HFFc6 (cell line): ENCODE measurements around the gene SPOCD1. TPM values are rescaled to one million over a fixed set of nuclear protein-coding genes. Genes with fewer than 3 reads are reported as not detected.
"Not testable (repeated sequence)": the region's sequence is repeated elsewhere in the genome, so short reads cannot be mapped to it uniquely, and the experiment has no call there.

Source experiments
- DNase-seq: peaks from one replicate; pipeline ENCODE4 v3.0.0-alpha.2; 2018
- H3K27ac Mint-ChIP-seq: 2 replicates; pipeline ENCODE4 v1.8.0; 2020; ENCODE audit warnings: mild to moderate bottlenecking, mixed read lengths
- H3K27me3 Mint-ChIP-seq: 2 replicates; pipeline ENCODE4 v1.8.0; 2021; ENCODE audit warnings: mild to moderate bottlenecking, moderate library complexity, mixed read lengths; ENCODE audit not compliant: insufficient read depth
- H3K36me3 Mint-ChIP-seq: 2 replicates; pipeline ENCODE4 v1.8.0; 2021; ENCODE audit warnings: low read depth, mixed read lengths
- H3K4me1 Mint-ChIP-seq: 2 replicates; pipeline ENCODE4 v1.8.0; 2020; ENCODE audit warnings: low read depth, mixed read lengths
- H3K4me3 Mint-ChIP-seq: 2 replicates; pipeline ENCODE4 v1.8.0; 2020; ENCODE audit warnings: mild to moderate bottlenecking, moderate library complexity, mixed read lengths
- H3K9me3 Mint-ChIP-seq: 2 replicates; pipeline ENCODE4 v1.8.0; 2020; ENCODE audit warnings: mild to moderate bottlenecking, mixed read lengths
- total RNA-seq, 6 experiments: library from RNA; stranded (reverse); fragmentation: NEBNext Ultra II Directional; extraction: Animal tissue kit (Norgen Biotek cat#: 25700); gene quantifications; 2 replicates in 1 of 6; 3 replicates in 5 of 6; pipeline ENCODE4 v1.2.3, GENCODE V29; 2021
- TF ChIP-seq, protein P1 (sequence below): fragments of 200-600 bp; sonication (generic); IDR thresholded peaks from 2 replicates; pipeline ENCODE4 v1.5.0; 2021; ENCODE audit warnings: antibody characterized with exemption, mild to moderate bottlenecking

SPOCD1 gene
- total RNA-seq, 6 experiments from 2014 or later = 33.7 to 40.4 (median 35.8) TPM

GRCh38 chr1:31830065-31830464 is 14.2 kb upstream of the SPOCD1 start:
- H3K4me1 Mint-ChIP-seq = peaks cover 20% of the 10 kb centered on the region
- no peak overlapping the region for H3K27ac Mint-ChIP-seq
- peaks cover 7% of the 10 kb centered on the region for H3K27me3 Mint-ChIP-seq
- H3K36me3 Mint-ChIP-seq = no peaks in the 10 kb centered on the region
- no peak overlapping the region for H3K4me3 Mint-ChIP-seq
- H3K9me3 Mint-ChIP-seq = no peaks in the 10 kb centered on the region
- DNase-seq = no peak
- TF ChIP-seq, protein P1, sequence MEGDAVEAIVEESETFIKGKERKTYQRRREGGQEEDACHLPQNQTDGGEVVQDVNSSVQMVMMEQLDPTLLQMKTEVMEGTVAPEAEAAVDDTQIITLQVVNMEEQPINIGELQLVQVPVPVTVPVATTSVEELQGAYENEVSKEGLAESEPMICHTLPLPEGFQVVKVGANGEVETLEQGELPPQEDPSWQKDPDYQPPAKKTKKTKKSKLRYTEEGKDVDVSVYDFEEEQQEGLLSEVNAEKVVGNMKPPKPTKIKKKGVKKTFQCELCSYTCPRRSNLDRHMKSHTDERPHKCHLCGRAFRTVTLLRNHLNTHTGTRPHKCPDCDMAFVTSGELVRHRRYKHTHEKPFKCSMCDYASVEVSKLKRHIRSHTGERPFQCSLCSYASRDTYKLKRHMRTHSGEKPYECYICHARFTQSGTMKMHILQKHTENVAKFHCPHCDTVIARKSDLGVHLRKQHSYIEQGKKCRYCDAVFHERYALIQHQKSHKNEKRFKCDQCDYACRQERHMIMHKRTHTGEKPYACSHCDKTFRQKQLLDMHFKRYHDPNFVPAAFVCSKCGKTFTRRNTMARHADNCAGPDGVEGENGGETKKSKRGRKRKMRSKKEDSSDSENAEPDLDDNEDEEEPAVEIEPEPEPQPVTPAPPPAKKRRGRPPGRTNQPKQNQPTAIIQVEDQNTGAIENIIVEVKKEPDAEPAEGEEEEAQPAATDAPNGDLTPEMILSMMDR = no peak

GRCh38 chr1:31828926-31829690 is 13.3 kb upstream of the SPOCD1 start:
- Mint-ChIP-seq H3K4me3 (no peak overlapping the region), H3K36me3 (no peaks in the 10 kb centered on the region), H3K27ac (no peak overlapping the region), H3K4me1 (peaks cover 20% of the 10 kb centered on the region), H3K27me3 (peaks cover 7% of the 10 kb centered on the region), H3K9me3 (no peaks in the 10 kb centered on the region)
- DNase-seq = no peak
- TF ChIP-seq, protein P1 = no peak

DNA sequence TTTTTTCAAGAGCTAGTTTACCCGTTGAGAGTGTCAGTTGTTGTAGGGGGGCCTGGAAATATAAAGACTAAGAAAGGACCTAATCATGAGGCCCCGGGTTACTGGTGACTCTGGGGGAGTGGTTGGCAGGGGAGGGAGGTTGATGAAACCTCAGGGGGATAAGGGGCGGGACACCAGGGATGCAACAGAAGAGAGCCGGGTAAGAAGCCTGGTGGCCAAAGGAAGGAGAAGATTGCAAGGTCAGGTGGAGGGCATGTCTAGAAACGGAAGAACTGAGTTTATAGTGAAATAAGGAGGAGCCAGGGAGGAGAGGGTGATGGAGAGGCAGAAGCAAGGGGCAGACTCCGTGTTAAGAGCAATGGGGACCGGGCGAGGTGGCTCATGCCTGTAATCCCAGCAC is 12.5 kb upstream of the SPOCD1 start:
- Mint-ChIP-seq H3K9me3 (no peaks in the 10 kb centered on the region), H3K27me3 (peaks cover 7% of the 10 kb centered on the region), H3K27ac (no peak overlapping the region), H3K4me3 (no peak overlapping the region), H3K36me3 (no peaks in the 10 kb centered on the region), H3K4me1 (peaks cover 20% of the 10 kb centered on the region)
- TF ChIP-seq, protein P1 = no peak
- no peak for DNase-seq

- Mint-ChIP-seq H3K4me1 (peaks cover 6% of the 10 kb centered on the region; the same call in 1 of the 2 replicates), H3K4me3 (no peak overlapping the region), H3K27ac (no peak overlapping the region), H3K9me3 (no peaks in the 10 kb centered on the region), H3K36me3 (no peaks in the 10 kb centered on the region), H3K27me3 (peaks cover 9% of the 10 kb centered on the region)
- TF ChIP-seq, protein P1 = no peak
- no peak for DNase-seq
Measured at GRCh38 chr1:31823780-31824179, 8.0 kb upstream of the SPOCD1 start.

GRCh38 chr1:31822766-31823165 is 6.9 kb upstream of the SPOCD1 start:
- Mint-ChIP-seq H3K36me3 (no peaks in the 10 kb centered on the region), H3K27ac (no peak overlapping the region), H3K9me3 (no peaks in the 10 kb centered on the region), H3K27me3 (peaks cover 1% of the 10 kb centered on the region; the same call in 1 of the 2 replicates), H3K4me1 (peaks cover 6% of the 10 kb centered on the region; the same call in 1 of the 2 replicates), H3K4me3 (no peak overlapping the region)
- no peak for DNase-seq
- TF ChIP-seq, protein P1 = no peak

- not testable (repeated sequence) for H3K4me1 Mint-ChIP-seq, DNase-seq, H3K4me3 Mint-ChIP-seq, H3K27ac Mint-ChIP-seq, H3K9me3 Mint-ChIP-seq, H3K36me3 Mint-ChIP-seq, H3K27me3 Mint-ChIP-seq
Measured at GRCh38 chr1:31820196-31820595, 4.4 kb upstream of the SPOCD1 start.
